ENCODE results near the gene TRRAP. TPM values are rescaled to one million over a fixed set of nuclear protein-coding genes. Genes with fewer than 3 reads are reported as not detected.

The TRRAP gene
- total and polyA plus RNA-seq, 2 of the 4 experiments (the other 2 are of a cell fraction), result 12.5 to 18.1 TPM

GRCh38 chr7:98956469-98956868, 78.1 kb downstream of the TRRAP start:
- Histone ChIP-seq H3K4me2 (ENCODE audit: low read depth, low read length) (no peak overlapping the region), H3K23ac (ENCODE audit: low read depth, low read length) (no peak overlapping the region), H2BK5ac (ENCODE audit: low read depth, low read length, poor library complexity, severe bottlenecking) (no peak overlapping the region), H3K4me1 (ENCODE audit: control insufficient read depth, insufficient read depth, low read length) (no peaks in the 10 kb centered on the region), H3K4ac (ENCODE audit: low read depth, low read length) (no peak overlapping the region), H4K5ac (ENCODE audit: low read depth, low read length) (no peak overlapping the region), H3K27me3 (ENCODE audit: control insufficient read depth, insufficient read depth, low read length) (no peaks in the 10 kb centered on the region), H2AK5ac (ENCODE audit: low read depth, low read length) (no peak overlapping the region), H4K8ac (ENCODE audit: low read depth in 2 of 2, low read length in 2 of 2) (no peak overlapping the region), H2AFZ (replicated peaks; ENCODE audit: low read length, poor library complexity) (no peak overlapping the region), H2BK120ac (ENCODE audit: low read depth, low read length) (no peak overlapping the region), H4K91ac (ENCODE audit: insufficient read depth, low read depth, low read length) (no peak overlapping the region), H3K9ac (ENCODE audit: low read depth, low read length) (no peak overlapping the region), H3K27ac (ENCODE audit: insufficient read depth, low read length) (no peak overlapping the region), H3K79me1 (ENCODE audit: low read depth in 1 of 2, low read length in 2 of 2) (no peaks in the 10 kb centered on the region; a peak in 2 of 4 replicates), H3K14ac (replicated peaks; ENCODE audit: low read depth, low read length) (no peak overlapping the region), H4K20me1 (ENCODE audit: insufficient read depth, low read length) (no peaks in the 10 kb centered on the region; the same call in none of the 2 replicates), H3K9me3 (ENCODE audit: control insufficient read depth, insufficient read depth, low read length) (no peaks in the 10 kb centered on the region), H3K18ac (ENCODE audit: low read depth, low read length) (no peak overlapping the region), H3K56ac (ENCODE audit: extremely low read depth, insufficient read depth, low read length) (no peak overlapping the region), H2BK15ac (ENCODE audit: low read depth, low read length) (no peak overlapping the region), H2AK9ac (replicated peaks; ENCODE audit: low read depth, low read length, poor library complexity) (no peak overlapping the region), H2BK20ac (ENCODE audit: low read depth, low read length) (no peak overlapping the region), H3K4me3 (ENCODE audit: insufficient read depth, low read depth, low read length) (no peak overlapping the region), H3K36me3 (ENCODE audit: control insufficient read depth, insufficient read depth, low read length) (peaks cover 70% of the 10 kb centered on the region), H3K9me1 (ENCODE audit: insufficient read depth, low read length) (no peaks in the 10 kb centered on the region; the same call in 1 of the 2 replicates)
- TF ChIP-seq MAZ (IDR thresholded peaks at IDR 0.05; ENCODE audit: borderline replicate concordance, low read depth, low read length), result no peak
- dilution Hi-C loops (cut with HindIII; ENCODE audit: low sequenced_read_pairs, unreplicated experiment) (no loop called here), in situ Hi-C loops (cut with MboI; ENCODE audit: low sequenced_read_pairs) (no loop called here), intact Hi-C loops (cut with micrococcal nuclease) (no loop called here)
- no TSS peak for BruUV-seq (replicated peaks)
- DNase-seq, result no peak
- ChIA-PET CTCF (no interaction called here), POLR2A (ENCODE audit: unreplicated experiment) (no interaction called here)
- no peak for ATAC-seq (ENCODE audit: low read depth)
- 94% methylated on average over 5 of the region's 9 CpGs; no CpG with 5 or more reads in 1 of the 2 experiments for WGBS, 2 experiments (ENCODE audit: extremely low coverage in 2 of 2, insufficient read length in 1 of 2)
